ENCODE measurements around the gene PIGC.

PIGC gene

GRCh38 chr1:172416496-172417035 is 27.3 kb downstream of the PIGC start:
- TF ChIP-seq, protein P1, sequence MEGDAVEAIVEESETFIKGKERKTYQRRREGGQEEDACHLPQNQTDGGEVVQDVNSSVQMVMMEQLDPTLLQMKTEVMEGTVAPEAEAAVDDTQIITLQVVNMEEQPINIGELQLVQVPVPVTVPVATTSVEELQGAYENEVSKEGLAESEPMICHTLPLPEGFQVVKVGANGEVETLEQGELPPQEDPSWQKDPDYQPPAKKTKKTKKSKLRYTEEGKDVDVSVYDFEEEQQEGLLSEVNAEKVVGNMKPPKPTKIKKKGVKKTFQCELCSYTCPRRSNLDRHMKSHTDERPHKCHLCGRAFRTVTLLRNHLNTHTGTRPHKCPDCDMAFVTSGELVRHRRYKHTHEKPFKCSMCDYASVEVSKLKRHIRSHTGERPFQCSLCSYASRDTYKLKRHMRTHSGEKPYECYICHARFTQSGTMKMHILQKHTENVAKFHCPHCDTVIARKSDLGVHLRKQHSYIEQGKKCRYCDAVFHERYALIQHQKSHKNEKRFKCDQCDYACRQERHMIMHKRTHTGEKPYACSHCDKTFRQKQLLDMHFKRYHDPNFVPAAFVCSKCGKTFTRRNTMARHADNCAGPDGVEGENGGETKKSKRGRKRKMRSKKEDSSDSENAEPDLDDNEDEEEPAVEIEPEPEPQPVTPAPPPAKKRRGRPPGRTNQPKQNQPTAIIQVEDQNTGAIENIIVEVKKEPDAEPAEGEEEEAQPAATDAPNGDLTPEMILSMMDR (IDR thresholded peaks at IDR 0.05; ENCODE audit: low read depth, low read length, missing control alignments) = no peak
- DNase-seq (ENCODE audit: extremely low read depth, low read depth) = no peak
- no peak overlapping the region for H3K4me3 ChIP-seq (replicated peaks; ENCODE audit: low read depth, low read length)

- no peak for DNase-seq (ENCODE audit: extremely low read depth, low read depth)
- no peak overlapping the region for H3K4me3 ChIP-seq (replicated peaks; ENCODE audit: low read depth, low read length)
- TF ChIP-seq, protein P1 (IDR thresholded peaks at IDR 0.05; ENCODE audit: low read depth, low read length, missing control alignments) = no peak
Measured at GRCh38 chr1:172414331-172414730, 29.5 kb downstream of the PIGC start.

GRCh38 chr1:172411791-172412338 is 32.0 kb downstream of the PIGC start:
- DNase-seq (ENCODE audit: extremely low read depth, low read depth) = no peak
- H3K4me3 ChIP-seq (replicated peaks; ENCODE audit: low read depth, low read length) = no peak overlapping the region
- TF ChIP-seq, protein P1 (IDR thresholded peaks at IDR 0.05; ENCODE audit: low read depth, low read length, missing control alignments) = no peak

DNA sequence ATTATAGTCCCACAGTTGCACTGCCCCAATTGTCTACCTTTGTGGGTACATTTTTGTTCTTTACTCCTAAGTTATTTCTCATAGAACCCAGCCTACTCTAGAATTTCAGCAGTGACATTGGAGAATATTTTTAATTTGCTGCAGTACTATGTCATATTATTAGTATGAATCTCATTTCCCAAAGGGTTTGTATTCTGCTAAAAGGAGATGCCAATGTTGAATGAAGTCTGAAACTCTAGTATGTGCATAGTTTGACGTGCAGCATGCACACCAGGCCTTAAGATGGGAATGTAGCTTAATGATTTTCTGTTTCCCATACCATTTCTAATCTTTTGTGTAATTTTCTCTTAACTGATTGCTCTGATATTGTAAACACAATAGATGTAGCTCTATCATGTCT is 33.8 kb downstream of the PIGC start:
- TF ChIP-seq, protein P1 (IDR thresholded peaks at IDR 0.05; ENCODE audit: low read depth, low read length, missing control alignments) = no peak
- DNase-seq (ENCODE audit: extremely low read depth, low read depth) = no peak
- H3K4me3 ChIP-seq (replicated peaks; ENCODE audit: low read depth, low read length) = no peak overlapping the region

DNA sequence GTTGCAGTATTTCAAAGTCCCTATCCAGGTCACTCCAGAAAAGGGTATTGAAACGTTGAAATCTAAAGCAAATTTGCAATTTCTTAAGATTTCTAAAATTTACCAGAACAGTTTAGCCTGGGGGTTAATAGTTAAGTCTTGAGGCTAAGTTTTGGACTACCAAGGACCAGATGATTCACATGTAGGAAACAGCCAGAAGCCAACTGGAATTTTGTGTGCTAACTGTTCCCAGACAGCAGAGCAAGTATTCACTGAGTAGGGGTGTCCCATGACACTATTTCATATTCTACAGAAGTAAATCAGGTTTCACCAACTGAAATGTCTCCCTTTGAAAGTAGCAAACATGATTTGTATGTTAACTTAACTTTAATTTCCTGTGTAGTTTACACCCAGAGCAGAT is 34.9 kb downstream of the PIGC start:
- H3K4me3 ChIP-seq (replicated peaks; ENCODE audit: low read depth, low read length) = no peak overlapping the region
- DNase-seq (ENCODE audit: extremely low read depth, low read depth) = no peak
- TF ChIP-seq, protein P1 (IDR thresholded peaks at IDR 0.05; ENCODE audit: low read depth, low read length, missing control alignments) = no peak

- TF ChIP-seq, protein P1 (IDR thresholded peaks at IDR 0.05; ENCODE audit: low read depth, low read length, missing control alignments) = no peak
- H3K4me3 ChIP-seq (replicated peaks; ENCODE audit: low read depth, low read length) = no peak overlapping the region
- no peak for DNase-seq (ENCODE audit: extremely low read depth, low read depth)
Measured at GRCh38 chr1:172406968-172407367, 36.9 kb downstream of the PIGC start.

DNA sequence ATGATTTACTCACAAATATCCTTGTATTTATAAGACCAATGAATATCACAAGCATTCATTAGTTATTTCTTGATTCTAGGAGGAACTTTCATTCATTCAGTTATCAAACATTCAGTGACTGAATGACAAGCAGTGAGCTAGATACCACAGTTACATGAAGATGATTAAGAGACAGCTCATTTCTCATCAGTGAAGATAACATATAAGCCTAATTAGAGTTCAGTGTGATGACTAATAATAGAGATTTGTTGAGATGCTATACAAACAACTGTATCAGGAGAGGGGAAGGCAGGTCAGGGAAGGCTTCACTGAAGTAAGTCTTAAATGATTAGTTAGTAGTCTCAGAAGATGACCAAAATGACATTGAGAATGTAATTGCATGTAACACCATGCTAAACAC is 38.0 kb downstream of the PIGC start:
- H3K4me3 ChIP-seq (replicated peaks; ENCODE audit: low read depth, low read length) = no peak overlapping the region
- no peak for DNase-seq (ENCODE audit: extremely low read depth, low read depth)
- TF ChIP-seq, protein P1 (IDR thresholded peaks at IDR 0.05; ENCODE audit: low read depth, low read length, missing control alignments) = no peak
